Hepatocyte (in vitro differentiated cells): ENCODE results near the gene TRIM21.

Source experiments
- EZH2 ChIP-seq: fragments of 200-600 bp; sonication (generic); IDR thresholded peaks from 2 replicates; pipeline ENCODE4 v1.6.1; 2016; ENCODE audit warnings: antibody characterized with exemption, mild to moderate bottlenecking, borderline replicate concordance
- EZH2phosphoT487 ChIP-seq: fragments of 200-600 bp; sonication (generic); IDR thresholded peaks from one replicate; pipeline ENCODE4 v1.6.1; 2018; ENCODE audit warnings: antibody characterized with exemption, mild to moderate bottlenecking, low read depth, moderate library complexity; ENCODE audit not compliant: unreplicated experiment, severe bottlenecking
- TF ChIP-seq, protein P1 (sequence below): fragments of 200-600 bp; sonication (generic); IDR thresholded peaks from 2 replicates; pipeline ENCODE4 v1.5.1; 2016; ENCODE audit warnings: antibody characterized with exemption, mild to moderate bottlenecking; ENCODE audit not compliant: poor library complexity

DNA sequence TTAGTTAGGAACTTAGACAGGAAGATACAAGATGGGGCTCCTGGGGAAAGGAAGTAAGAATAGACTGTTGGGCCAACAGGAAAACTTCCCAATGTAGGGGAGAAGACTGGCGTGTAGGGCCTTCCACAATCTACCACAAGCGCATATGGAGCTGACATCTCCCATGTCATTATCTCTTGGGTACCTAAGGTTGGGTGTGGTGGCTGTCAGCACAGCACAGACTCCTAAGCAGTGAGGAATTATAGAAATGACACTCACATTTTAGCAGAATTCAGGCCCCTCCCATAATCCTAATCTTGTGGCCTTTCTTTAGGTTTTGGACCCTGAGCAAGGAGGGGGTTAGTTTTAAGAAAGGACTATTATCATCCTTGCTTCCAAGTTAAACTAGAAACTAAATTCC lies 11.6 kb downstream of the TRIM21 start:
- TF ChIP-seq, protein P1, sequence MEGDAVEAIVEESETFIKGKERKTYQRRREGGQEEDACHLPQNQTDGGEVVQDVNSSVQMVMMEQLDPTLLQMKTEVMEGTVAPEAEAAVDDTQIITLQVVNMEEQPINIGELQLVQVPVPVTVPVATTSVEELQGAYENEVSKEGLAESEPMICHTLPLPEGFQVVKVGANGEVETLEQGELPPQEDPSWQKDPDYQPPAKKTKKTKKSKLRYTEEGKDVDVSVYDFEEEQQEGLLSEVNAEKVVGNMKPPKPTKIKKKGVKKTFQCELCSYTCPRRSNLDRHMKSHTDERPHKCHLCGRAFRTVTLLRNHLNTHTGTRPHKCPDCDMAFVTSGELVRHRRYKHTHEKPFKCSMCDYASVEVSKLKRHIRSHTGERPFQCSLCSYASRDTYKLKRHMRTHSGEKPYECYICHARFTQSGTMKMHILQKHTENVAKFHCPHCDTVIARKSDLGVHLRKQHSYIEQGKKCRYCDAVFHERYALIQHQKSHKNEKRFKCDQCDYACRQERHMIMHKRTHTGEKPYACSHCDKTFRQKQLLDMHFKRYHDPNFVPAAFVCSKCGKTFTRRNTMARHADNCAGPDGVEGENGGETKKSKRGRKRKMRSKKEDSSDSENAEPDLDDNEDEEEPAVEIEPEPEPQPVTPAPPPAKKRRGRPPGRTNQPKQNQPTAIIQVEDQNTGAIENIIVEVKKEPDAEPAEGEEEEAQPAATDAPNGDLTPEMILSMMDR, result no peak
- TF ChIP-seq EZH2 (no peak), EZH2phosphoT487 (no peak)
